HG02938 (cell line): Measurements from ENCODE around the gene SYNGR3.
"Not testable (repeated sequence)": the region's sequence is repeated elsewhere in the genome, so short reads cannot be mapped to it uniquely, and the experiment has no call there.

ENCODE experiments used
- ATAC-seq: cut with Tn5 transposase; IDR thresholded peaks from one replicate; pipeline ENCODE4 v1.9.1; 2021; ENCODE audit warnings: mild to moderate bottlenecking, moderate library complexity; ENCODE audit not compliant: unreplicated experiment

Gene SYNGR3

DNA sequence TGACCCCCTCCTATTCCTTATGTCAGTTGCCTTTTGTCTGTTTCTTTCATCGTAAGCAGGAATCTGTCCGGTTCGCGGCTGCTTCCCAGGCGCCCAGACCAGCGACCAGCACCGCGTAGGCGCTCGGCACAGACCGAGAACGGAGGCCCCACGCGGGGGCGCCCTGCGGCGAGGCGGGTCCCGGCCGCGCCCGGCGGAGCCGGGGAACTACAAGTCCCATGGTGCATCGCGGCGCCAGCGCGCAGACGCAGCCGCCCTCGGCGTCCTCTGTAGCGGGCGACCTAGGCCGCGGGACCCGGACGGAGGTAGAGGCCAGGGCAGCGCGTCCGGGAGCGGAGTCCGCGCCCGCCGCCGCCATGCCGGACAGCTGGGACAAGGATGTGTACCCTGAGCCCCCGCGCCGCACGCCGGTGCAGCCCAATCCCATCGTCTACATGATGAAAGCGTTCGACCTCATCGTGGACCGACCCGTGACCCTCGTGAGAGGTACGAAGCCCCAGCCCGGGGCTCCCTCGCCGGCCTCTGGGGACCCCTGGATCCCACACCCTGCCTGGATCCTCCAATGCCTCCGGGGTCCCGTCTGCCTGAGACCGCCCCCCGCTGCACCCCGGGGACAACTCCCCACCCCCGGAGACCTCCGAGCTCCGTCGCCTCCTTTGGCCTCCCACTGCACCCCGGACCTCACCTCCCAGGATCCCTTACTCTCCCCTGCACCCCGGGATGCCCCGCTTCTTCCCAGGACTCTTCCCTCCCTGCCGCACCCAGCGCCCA, 30.3 kb upstream of the SYNGR3 start, which contains the start of gene NDUFB10:
NDUFB10 (plus strand) TSS at position 270 of the 771 bp plus-strand sequence; CDS start at position 357, 87 bp downstream.
- ATAC-seq: peak; percentile 66

DNA sequence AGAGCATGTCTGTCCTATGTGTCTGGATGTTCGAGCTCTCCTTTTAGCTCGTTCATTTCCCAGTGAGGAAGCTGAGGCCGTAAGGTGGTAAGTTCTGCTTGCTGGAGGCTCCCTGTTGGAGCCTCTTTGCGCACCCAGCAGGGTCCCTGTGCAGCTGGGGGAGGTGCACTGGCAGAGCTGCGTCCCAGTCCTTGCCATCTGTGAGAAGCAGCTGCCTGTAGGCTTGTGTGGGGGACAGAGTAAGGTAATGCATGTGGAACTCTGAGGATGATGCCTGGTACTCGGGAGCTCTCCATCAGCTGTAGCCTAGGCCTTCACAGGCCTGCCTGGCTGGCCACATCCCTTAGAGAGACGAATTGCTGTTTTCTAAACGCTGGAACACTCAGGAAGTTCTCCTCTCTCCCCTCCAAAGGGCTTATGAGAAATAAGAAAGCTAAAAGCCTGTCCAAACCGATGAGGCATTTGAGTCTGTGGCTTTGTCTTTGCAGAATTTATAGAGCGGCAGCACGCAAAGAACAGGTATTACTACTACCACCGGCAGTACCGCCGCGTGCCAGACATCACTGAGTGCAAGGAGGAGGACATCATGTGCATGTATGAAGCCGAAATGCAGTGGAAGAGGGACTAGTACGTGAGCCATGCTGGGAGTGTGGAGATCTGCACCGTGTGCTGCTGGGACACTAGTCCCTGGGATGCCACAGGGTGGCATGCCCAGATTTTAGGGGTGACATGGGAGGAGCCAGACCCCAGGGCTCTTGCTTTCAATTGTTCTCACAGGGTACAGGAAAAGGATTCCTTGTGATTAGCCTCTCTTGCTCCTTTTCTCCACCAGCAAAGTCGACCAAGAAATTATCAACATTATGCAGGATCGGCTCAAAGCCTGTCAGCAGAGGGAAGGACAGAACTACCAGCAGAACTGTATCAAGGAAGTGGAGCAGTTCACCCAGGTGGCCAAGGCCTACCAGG, 28.8 kb upstream of the SYNGR3 start:
- ATAC-seq: no peak

- no peak for ATAC-seq
These were observed 28.1 kb upstream of the SYNGR3 start for GRCh38 chr16:1961651-1962067.

- ATAC-seq: not testable (repeated sequence)
These were observed 27.3 kb upstream of the SYNGR3 start for GRCh38 chr16:1962161-1963153.

- ATAC-seq: no peak
These were observed 25.8 kb upstream of the SYNGR3 start for GRCh38 chr16:1963806-1964505.

GRCh38 chr16:1964506-1965395, 25.0 kb upstream of the SYNGR3 start, which contains the start of gene RPS2:
RPS2 (minus strand) TSS chr16:1964826; CDS start chr16:1964625, 201 bp downstream.
- ATAC-seq: peak; percentile 83

- ATAC-seq: no peak
These were observed 24.3 kb upstream of the SYNGR3 start for GRCh38 chr16:1965396-1966001.

- no peak for ATAC-seq
These were observed 23.3 kb upstream of the SYNGR3 start, which contains the start of gene RNF151 for GRCh38 chr16:1966460-1966859. RNF151 (plus strand) TSS chr16:1966856; CDS start chr16:1966882, 26 bp downstream.

GRCh38 chr16:1968146-1968953, 21.4 kb upstream of the SYNGR3 start:
- ATAC-seq: no peak

DNA sequence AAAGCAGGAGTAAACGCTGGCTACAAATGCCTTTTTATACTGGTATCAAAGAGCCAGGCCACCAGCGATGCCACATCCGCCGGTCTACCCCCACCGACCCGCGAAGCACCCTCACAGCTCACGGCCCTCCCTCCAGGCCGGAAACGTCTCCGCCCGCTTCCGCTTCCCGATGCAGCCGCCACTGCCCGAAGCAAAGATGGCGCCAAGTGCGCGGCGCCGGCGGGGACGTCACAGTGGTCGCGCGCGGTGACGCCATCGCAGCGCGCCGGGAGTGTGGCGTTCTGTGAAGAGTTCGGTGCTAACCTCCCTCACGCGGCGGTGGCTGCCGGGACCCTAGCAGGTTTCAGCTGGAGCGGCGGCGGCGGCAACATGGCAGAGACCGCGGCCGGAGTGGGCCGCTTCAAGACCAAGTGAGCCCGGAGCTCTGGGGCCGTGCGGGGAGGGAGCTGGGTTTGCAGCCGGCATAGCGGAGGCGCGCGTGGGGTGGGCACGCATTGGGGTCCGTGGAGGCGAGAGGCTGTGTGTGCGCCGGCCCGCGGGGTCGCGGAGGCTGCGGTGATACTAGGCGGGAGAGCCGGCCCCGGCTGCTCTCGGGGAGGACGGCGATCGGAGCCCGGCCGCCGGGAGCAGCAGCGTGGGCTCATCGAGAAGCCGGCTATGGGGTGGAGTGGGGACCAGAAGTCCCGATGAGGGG, 17.8 kb upstream of the SYNGR3 start, which contains the start of gene TBL3:
TBL3 (plus strand) TSS at position 258 of the 694 bp plus-strand sequence; CDS start at position 370, 112 bp downstream.
- peak; percentile 72 for ATAC-seq

- ATAC-seq: no peak
These were observed 17.3 kb upstream of the SYNGR3 start for GRCh38 chr16:1972490-1972877.

DNA sequence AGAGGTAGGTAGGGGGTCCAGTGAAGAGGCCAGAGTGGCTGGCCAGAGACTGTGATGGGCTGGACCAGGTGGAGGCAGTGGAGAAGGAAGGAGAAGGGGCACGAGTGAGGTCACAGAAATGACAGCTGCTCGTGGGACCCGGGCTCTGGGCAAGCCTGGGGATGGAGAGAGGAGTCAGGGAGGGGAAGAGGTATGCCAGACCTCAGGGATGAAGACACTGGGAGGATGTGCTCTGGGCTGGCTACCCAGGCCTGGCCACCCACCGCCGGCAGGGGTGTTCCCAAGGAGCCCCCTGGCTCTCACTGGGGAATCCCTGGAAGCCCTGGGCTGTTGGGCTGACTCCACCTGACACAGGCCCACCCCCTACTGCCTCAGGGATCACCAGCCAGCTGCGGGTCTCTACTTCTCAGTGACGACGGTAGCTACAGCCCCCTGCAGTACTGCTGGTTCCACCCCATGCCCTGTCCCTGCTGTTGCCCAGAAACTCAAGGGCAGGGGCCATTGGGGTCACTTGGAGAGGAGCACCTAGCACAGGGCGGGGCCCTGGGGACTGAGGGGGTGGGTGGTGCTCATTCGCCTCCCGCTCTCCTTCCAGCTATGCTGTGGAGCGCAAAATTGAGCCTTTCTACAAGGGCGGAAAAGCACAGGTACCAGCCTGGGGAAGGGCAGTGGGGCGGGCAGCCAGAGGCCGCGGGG, 16.2 kb upstream of the SYNGR3 start:
- ATAC-seq: no peak

GRCh38 chr16:1974157-1975070, 15.4 kb upstream of the SYNGR3 start:
- ATAC-seq: no peak

DNA sequence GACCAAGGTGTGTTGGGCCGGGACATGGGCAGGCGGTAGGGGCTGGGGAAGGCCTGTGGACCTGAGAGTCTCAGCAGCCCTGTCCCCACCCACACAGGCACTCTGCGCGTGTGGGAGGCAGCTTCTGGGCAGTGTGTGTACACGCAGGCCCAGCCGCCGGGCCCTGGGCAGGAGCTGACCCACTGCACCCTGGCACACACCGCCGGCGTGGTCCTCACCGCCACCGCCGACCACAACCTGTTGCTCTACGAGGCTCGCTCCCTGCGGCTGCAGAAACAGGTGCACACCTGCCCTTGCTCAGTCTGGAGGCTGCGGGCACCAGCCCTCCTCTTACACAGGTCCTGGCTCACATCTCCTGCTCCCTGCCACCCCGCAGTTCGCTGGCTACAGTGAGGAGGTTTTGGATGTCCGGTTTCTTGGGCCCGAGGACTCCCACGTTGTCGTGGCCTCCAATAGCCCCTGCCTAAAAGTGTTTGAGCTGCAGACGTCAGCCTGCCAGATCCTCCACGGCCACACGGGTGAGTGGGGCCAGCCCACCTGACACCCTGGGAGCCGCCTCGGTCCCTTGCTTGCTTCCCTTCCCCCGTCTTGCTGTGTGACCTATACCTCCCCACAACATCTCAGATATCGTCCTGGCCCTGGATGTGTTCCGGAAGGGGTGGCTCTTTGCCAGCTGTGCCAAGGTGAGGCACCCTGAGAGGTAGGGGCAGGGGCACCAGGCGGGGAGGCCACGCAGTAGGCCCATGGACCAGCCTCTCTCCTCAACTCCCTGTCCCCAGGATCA, 14.1 kb upstream of the SYNGR3 start:
- ATAC-seq: no peak
